H9 (cell line): ENCODE measurements around the gene BAIAP2L1. TPM values are rescaled to one million over a fixed set of nuclear protein-coding genes. Genes with fewer than 3 reads are reported as not detected.
A peak's percentile ranks its signal among the peaks of the same experiment; 100 is the strongest.

Source experiments
- DNase-seq: peaks from one replicate; pipeline ENCODE4 v3.0.0-alpha.2; 2017
- H2AFZ ChIP-seq: one replicate; pipeline ENCODE4 v1.6.1; 2013; ENCODE audit warnings: mild to moderate bottlenecking, low read length, control low read depth, moderate library complexity
- H2AK5ac ChIP-seq: 2 replicates; pipeline ENCODE4 v1.6.1; 2013; ENCODE audit warnings: low read length, control low read depth, mixed read lengths; ENCODE audit not compliant: insufficient read length
- H2BK120ac ChIP-seq: one replicate; pipeline ENCODE4 v1.6.1; 2013; ENCODE audit warnings: low read depth, mild to moderate bottlenecking, low read length, control low read depth, inconsistent platforms; ENCODE audit not compliant: poor library complexity, severe bottlenecking
- H2BK12ac ChIP-seq: 2 replicates; pipeline ENCODE4 v1.6.1; 2013; ENCODE audit warnings: low read length, control low read depth, mixed read lengths, low read depth; ENCODE audit not compliant: insufficient read length
- H2BK15ac ChIP-seq: 2 replicates; pipeline ENCODE4 v1.6.1; 2013; ENCODE audit warnings: low read depth, low read length, control low read depth
- H2BK20ac ChIP-seq: one replicate; pipeline ENCODE4 v1.6.1; 2013; ENCODE audit warnings: low read depth, mild to moderate bottlenecking, low read length, control low read depth, inconsistent platforms; ENCODE audit not compliant: poor library complexity, severe bottlenecking
- H2BK5ac ChIP-seq: 2 replicates; pipeline ENCODE4 v1.6.1; 2013; ENCODE audit warnings: low read length, control low read depth, mixed read lengths; ENCODE audit not compliant: insufficient read length
- H3K14ac ChIP-seq: 2 replicates; pipeline ENCODE4 v1.6.1; 2013; ENCODE audit warnings: low read length, control low read depth; ENCODE audit not compliant: insufficient read depth
- H3K18ac ChIP-seq: 2 replicates; pipeline ENCODE4 v1.6.1; 2013; ENCODE audit warnings: low read depth, mild to moderate bottlenecking, mixed read lengths, low read length, control low read depth; ENCODE audit not compliant: insufficient read length
- H3K23ac ChIP-seq: 2 replicates; pipeline ENCODE4 v1.6.1; 2013; ENCODE audit warnings: low read length, control low read depth, mixed read lengths, low read depth; ENCODE audit not compliant: insufficient read length
- H3K23me2 ChIP-seq: 2 replicates; pipeline ENCODE4 v1.6.1; 2013; ENCODE audit warnings: low read depth, mild to moderate bottlenecking, mixed read lengths, low read length, control low read depth; ENCODE audit not compliant: insufficient read length, poor library complexity, severe bottlenecking
- H3K27ac ChIP-seq: 2 replicates; pipeline ENCODE4 v1.5.1; 2013; ENCODE audit warnings: low read length, control low read depth, mixed read lengths, low read depth; ENCODE audit not compliant: insufficient read length
- H3K27me3 ChIP-seq: 2 replicates; pipeline ENCODE4 v1.6.1; 2013; ENCODE audit warnings: low read length, control low read depth, inconsistent platforms; ENCODE audit not compliant: insufficient read depth
- H3K4ac ChIP-seq: 2 replicates; pipeline ENCODE4 v1.6.1; 2013; ENCODE audit warnings: low read depth, mild to moderate bottlenecking, control low read depth, inconsistent platforms, low read length, moderate library complexity
- H3K4me1 ChIP-seq: 2 replicates; pipeline ENCODE4 v1.6.1; 2013; ENCODE audit warnings: low read length, control low read depth, inconsistent platforms; ENCODE audit not compliant: insufficient read depth
- H3K4me2 ChIP-seq: 2 replicates; pipeline ENCODE4 v1.6.1; 2013; ENCODE audit warnings: low read length, control low read depth, mixed read lengths; ENCODE audit not compliant: insufficient read length, insufficient read depth
- H3K56ac ChIP-seq: 2 replicates; pipeline ENCODE4 v1.6.1; 2013; ENCODE audit warnings: low read depth, mild to moderate bottlenecking, mixed read lengths, low read length, control low read depth; ENCODE audit not compliant: insufficient read length
- H3K79me1 ChIP-seq: 2 replicates; pipeline ENCODE4 v1.6.1; 2013; ENCODE audit warnings: low read depth, mild to moderate bottlenecking, moderate library complexity, low read length, control low read depth, inconsistent platforms; ENCODE audit not compliant: insufficient read depth, poor library complexity, severe bottlenecking
- H3K79me2 ChIP-seq: 2 replicates; pipeline ENCODE4 v1.6.1; 2013; ENCODE audit warnings: low read length, control low read depth, inconsistent platforms; ENCODE audit not compliant: insufficient read depth
- H3K9ac ChIP-seq: 2 replicates; pipeline ENCODE4 v1.6.1; 2013; ENCODE audit warnings: low read length, control low read depth, mixed read lengths; ENCODE audit not compliant: insufficient read length; ENCODE audit errors: extremely low read depth
- H3K9me3 ChIP-seq: one replicate; pipeline ENCODE4 v1.6.1; 2013; ENCODE audit warnings: low read depth, low read length, inconsistent platforms; ENCODE audit not compliant: control insufficient read depth
- H3T11ph ChIP-seq: one replicate; pipeline ENCODE4 v1.6.1; 2013; ENCODE audit warnings: mild to moderate bottlenecking, low read length, control low read depth, inconsistent platforms
- H4K20me1 ChIP-seq: one replicate; pipeline ENCODE4 v1.6.1; 2013; ENCODE audit not compliant: control insufficient read depth, insufficient read length, insufficient read depth
- H4K5ac ChIP-seq: 2 replicates; pipeline ENCODE4 v1.6.1; 2013; ENCODE audit warnings: low read depth, mild to moderate bottlenecking, mixed read lengths, low read length, control low read depth; ENCODE audit not compliant: insufficient read length
- H4K8ac ChIP-seq: replicated peaks from 2 replicates; pipeline ENCODE4 v1.6.1; 2013; ENCODE audit warnings: low read length, control low read depth, mixed read lengths, low read depth; ENCODE audit not compliant: insufficient read length
- H4K91ac ChIP-seq: 2 replicates; pipeline ENCODE4 v1.6.1; 2013; ENCODE audit warnings: low read depth, mild to moderate bottlenecking, moderate library complexity, mixed read lengths, low read length, control low read depth; ENCODE audit not compliant: insufficient read length
- H3K27ac Mint-ChIP-seq, 3 experiments: 2 replicates in 2 of 3; 3 replicates in 1 of 3; pipeline ENCODE4 v1.8.0; 2020 to 2021; ENCODE audit warnings: mixed read lengths in 3 of 3, mild to moderate bottlenecking in 1 of 3, moderate library complexity in 1 of 3
- H3K27me3 Mint-ChIP-seq: 2 replicates; pipeline ENCODE4 v1.8.0; 2021; ENCODE audit warnings: low read depth, mild to moderate bottlenecking, moderate library complexity, mixed read lengths
- H3K36me3 Mint-ChIP-seq, 3 experiments: 2 replicates in 2 of 3; 3 replicates in 1 of 3; pipeline ENCODE4 v1.8.0; 2020 to 2021; ENCODE audit warnings: low read depth in 3 of 3, mixed read lengths in 3 of 3; ENCODE audit not compliant: insufficient read depth in 1 of 3
- H3K4me1 Mint-ChIP-seq, 2 experiments: 2 replicates each; pipeline ENCODE4 v1.8.0; 2020; ENCODE audit warnings: mixed read lengths in 2 of 2
- H3K4me3 Mint-ChIP-seq, 2 experiments: 2 replicates in 1 of 2; 3 replicates in 1 of 2; pipeline ENCODE4 v1.8.0; 2020 to 2021; ENCODE audit warnings: mild to moderate bottlenecking in 2 of 2, mixed read lengths in 2 of 2, moderate library complexity in 1 of 2
- H3K9me3 Mint-ChIP-seq, 2 experiments: 2 replicates in 1 of 2; 3 replicates in 1 of 2; pipeline ENCODE4 v1.8.0; 2020; ENCODE audit warnings: mild to moderate bottlenecking in 2 of 2, mixed read lengths in 2 of 2, moderate library complexity in 1 of 2
- WGBS: extraction: QIAGEN DNeasy Blood & Tissue Kit; methylation state at CpG from one replicate; pipeline ENCODE4 v1.1.7; 2013; ENCODE audit warnings: missing lambda C conversion rate, low lambda C conversion rate, mixed read lengths; ENCODE audit not compliant: insufficient read length; ENCODE audit errors: extremely low coverage; 5-methylcytosine and 5-hydroxymethylcytosine counted together
- total RNA-seq: library from RNA; stranded (reverse); gene quantifications from 2 replicates; pipeline ENCODE4 v1.2.1, GENCODE V29; 2021
- TF ChIP-seq, protein P1 (sequence below): fragments of 200-600 bp; sonication (generic); conservative IDR thresholded peaks from 3 replicates; pipeline ENCODE4 v1.8.0; 2021; ENCODE audit warnings: antibody characterized with exemption, mild to moderate bottlenecking

The BAIAP2L1 gene
- total RNA-seq, 1 experiment from 2014 or later, result 25.9 TPM

DNA sequence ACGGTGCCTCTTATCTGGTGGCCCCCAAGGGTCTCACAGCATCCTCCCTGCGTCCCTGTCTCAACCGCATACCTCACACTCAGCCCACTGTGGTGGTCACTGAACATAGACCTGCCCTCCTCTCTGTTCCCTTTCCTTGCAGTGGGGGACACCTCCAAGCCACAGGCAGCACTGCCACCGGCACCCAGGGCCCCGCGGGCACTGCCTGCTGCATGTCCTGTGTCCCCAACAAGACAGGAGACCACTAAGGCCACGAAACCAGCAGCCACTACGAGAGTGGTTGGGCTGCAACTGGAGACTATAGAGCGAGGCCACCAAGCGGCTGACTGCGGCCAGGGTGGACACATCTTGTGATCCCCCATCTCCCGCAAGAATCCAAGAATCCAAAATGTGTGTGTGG, 104.1 kb downstream of the BAIAP2L1 start:
- no peak for DNase-seq
- H3K4me1 Mint-ChIP-seq, result peaks cover 10 to 20% of the 10 kb centered on the region in 2 experiments
- no peak overlapping the region for H2BK15ac ChIP-seq
- H3K27ac ChIP-seq, result no peak overlapping the region
- H3K56ac ChIP-seq, result no peak overlapping the region
- H3K23ac ChIP-seq, result no peak overlapping the region
- H2BK12ac ChIP-seq, result no peak overlapping the region
- H2BK120ac ChIP-seq, result no peak overlapping the region
- no peak overlapping the region for H2AFZ ChIP-seq
- no peak overlapping the region for H2AK5ac ChIP-seq
- no peak overlapping the region for H3K18ac ChIP-seq
- H4K5ac ChIP-seq, result no peak overlapping the region
- H2BK5ac ChIP-seq, result no peak overlapping the region
- H3K14ac ChIP-seq, result no peak overlapping the region
- H4K91ac ChIP-seq, result no peak overlapping the region
- no peak overlapping the region for H2BK20ac ChIP-seq
- no peak overlapping the region for H3K9ac ChIP-seq
- H3K4me1 ChIP-seq, result no peaks in the 10 kb centered on the region
- H3K36me3 Mint-ChIP-seq, result peaks cover 21 to 55% (median 53%) of the 10 kb centered on the region in 3 experiments; a peak in 6 of 7 replicates
- H4K20me1 ChIP-seq, result no peaks in the 10 kb centered on the region
- H3K27me3 ChIP-seq, result no peaks in the 10 kb centered on the region
- H3K27ac Mint-ChIP-seq, result peak overlapping the region; percentile 67 to 94 (median 78); a peak in 4 of 7 replicates
- no peaks in the 10 kb centered on the region for H3K79me2 ChIP-seq
- H3K27me3 Mint-ChIP-seq, result no peaks in the 10 kb centered on the region
- no peaks in the 10 kb centered on the region for H3K9me3 ChIP-seq
- no peak overlapping the region for H3K4me3 Mint-ChIP-seq
- TF ChIP-seq, protein P1, sequence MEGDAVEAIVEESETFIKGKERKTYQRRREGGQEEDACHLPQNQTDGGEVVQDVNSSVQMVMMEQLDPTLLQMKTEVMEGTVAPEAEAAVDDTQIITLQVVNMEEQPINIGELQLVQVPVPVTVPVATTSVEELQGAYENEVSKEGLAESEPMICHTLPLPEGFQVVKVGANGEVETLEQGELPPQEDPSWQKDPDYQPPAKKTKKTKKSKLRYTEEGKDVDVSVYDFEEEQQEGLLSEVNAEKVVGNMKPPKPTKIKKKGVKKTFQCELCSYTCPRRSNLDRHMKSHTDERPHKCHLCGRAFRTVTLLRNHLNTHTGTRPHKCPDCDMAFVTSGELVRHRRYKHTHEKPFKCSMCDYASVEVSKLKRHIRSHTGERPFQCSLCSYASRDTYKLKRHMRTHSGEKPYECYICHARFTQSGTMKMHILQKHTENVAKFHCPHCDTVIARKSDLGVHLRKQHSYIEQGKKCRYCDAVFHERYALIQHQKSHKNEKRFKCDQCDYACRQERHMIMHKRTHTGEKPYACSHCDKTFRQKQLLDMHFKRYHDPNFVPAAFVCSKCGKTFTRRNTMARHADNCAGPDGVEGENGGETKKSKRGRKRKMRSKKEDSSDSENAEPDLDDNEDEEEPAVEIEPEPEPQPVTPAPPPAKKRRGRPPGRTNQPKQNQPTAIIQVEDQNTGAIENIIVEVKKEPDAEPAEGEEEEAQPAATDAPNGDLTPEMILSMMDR, result no peak
- H4K8ac ChIP-seq, result no peak overlapping the region
- H3K9me3 Mint-ChIP-seq, result no peaks in the 10 kb centered on the region
- H3K4ac ChIP-seq, result no peak overlapping the region
- H3K4me2 ChIP-seq, result no peak overlapping the region
- no peak overlapping the region for H3T11ph ChIP-seq
- no peaks in the 10 kb centered on the region for H3K79me1 ChIP-seq
- H3K23me2 ChIP-seq, result no peaks in the 10 kb centered on the region
- WGBS, result no CpG with 5 or more reads among the region's 12 CpGs
